ENCODE measurements around the gene STK10. TPM values are rescaled to one million over a fixed set of nuclear protein-coding genes. Genes with fewer than 3 reads are reported as not detected.

The STK10 gene
- total RNA-seq, 4 donors from 2014 or later: 5.4 to 18.3 (median 5.7) TPM

DNA sequence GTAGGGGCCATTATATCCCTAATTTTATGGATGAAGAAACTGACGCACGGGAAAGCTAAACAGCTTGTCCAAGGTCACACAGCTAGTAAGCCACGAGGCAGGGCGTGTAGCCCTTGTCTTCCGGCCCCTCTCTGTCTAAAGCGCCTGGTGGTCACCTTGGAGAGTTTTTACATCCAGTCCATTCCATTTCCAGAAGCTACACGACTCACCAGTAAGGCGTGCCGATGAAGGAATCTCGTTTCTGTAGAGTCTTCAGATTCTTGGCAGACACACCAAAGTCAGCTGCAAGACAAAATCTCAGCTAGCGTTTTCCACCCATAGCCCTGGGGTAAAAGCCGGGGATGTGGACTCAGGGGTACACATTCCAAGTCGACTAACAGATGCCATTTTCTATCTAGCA lies 80.5 kb downstream of the STK10 start:
- H3K27ac ChIP-seq: no peak overlapping the region
- H3K9me3 ChIP-seq: no peaks in the 10 kb centered on the region
- intact Hi-C loops (cut with DNase I; ENCODE audit: low total_unique reads) (loop anchor here (1.0 kb wide), 2 partner anchors 81 to 186 kb away; partner anchors contain the start of gene STK10), in situ Hi-C loops (cut with MboI; ENCODE audit: low sequenced_read_pairs in 4 of 4) (loop anchor here in 2 of 4 donors (10.0 kb wide), 2 partner anchors 87 to 187 kb away; partner anchors contain the start of gene EFCAB9 (in 1 of the 2))
- H3K36me3 ChIP-seq: no peaks in the 10 kb centered on the region
- no peak for ATAC-seq
- H3K4me1 ChIP-seq: peaks cover 31 to 34% of the 10 kb centered on the region in 2 donors
- H3K27me3 ChIP-seq: no peaks in the 10 kb centered on the region
- DNase-seq: no peak
- peak overlapping the region in 3 of 4 donors; percentile 29 to 43 (median 32) for H3K4me3 ChIP-seq
- TF ChIP-seq POLR2A (IDR thresholded peaks at IDR 0.05): no peak
- TF ChIP-seq, protein P1, sequence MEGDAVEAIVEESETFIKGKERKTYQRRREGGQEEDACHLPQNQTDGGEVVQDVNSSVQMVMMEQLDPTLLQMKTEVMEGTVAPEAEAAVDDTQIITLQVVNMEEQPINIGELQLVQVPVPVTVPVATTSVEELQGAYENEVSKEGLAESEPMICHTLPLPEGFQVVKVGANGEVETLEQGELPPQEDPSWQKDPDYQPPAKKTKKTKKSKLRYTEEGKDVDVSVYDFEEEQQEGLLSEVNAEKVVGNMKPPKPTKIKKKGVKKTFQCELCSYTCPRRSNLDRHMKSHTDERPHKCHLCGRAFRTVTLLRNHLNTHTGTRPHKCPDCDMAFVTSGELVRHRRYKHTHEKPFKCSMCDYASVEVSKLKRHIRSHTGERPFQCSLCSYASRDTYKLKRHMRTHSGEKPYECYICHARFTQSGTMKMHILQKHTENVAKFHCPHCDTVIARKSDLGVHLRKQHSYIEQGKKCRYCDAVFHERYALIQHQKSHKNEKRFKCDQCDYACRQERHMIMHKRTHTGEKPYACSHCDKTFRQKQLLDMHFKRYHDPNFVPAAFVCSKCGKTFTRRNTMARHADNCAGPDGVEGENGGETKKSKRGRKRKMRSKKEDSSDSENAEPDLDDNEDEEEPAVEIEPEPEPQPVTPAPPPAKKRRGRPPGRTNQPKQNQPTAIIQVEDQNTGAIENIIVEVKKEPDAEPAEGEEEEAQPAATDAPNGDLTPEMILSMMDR (IDR thresholded peaks at IDR 0.05 in 4 of 5, conservative IDR thresholded peaks at IDR 0.05 in 1 of 5): no peak

DNA sequence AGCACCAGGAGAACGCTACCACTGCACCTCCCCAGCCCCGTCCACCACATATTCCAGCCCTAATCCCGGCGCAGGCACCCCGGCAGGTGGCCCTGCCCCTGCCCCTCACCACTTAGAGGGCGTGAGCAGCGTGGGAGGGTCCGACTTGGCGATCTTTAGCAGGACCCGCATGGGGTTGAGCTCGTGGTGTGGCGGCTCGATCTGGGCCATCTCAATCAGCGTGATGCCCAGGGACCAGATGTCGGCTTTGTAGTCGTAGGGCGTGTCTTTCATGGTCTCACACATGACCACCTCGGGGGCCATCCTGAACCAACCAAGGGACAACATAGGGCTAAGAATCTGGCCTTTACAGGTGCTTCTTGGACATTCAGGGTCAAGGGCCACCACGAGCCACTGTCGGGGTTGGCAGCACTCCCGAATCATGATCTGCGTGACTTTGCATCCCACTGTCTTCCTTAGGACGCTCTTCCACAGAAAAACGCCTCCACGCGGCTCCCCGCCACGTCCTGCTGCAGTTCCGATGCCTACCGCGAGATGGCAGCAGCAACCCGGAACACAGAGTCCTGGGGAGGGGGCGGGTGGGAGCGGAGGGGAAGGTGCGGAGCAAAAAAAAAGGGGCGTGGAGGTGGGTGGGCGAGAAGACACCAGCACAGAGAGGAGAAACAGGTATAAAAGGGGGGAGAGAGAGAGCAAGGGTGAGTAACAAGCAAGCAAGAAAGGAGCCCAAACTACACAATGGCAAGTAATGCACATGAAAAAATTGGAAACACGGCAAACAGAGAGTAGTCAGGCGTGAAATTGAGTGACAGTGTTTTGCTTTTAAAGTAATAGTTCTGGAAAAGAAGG lies 81.3 kb downstream of the STK10 start:
- in situ Hi-C loops (cut with MboI; ENCODE audit: low sequenced_read_pairs in 4 of 4): loop anchor here in 2 of 4 donors (10.0 kb wide), 2 partner anchors 88 to 188 kb away; partner anchors contain the start of gene EFCAB9 (in 1 of the 2)
- no peak for DNase-seq
- no peak overlapping the region for H3K27ac ChIP-seq
- no peaks in the 10 kb centered on the region for H3K9me3 ChIP-seq
- H3K4me3 ChIP-seq: peak overlapping the region; percentile 29 to 43 (median 31)
- peaks cover 27 to 32% of the 10 kb centered on the region in 2 donors for H3K4me1 ChIP-seq
- no peaks in the 10 kb centered on the region for H3K36me3 ChIP-seq
- peak; percentile 52 to 53 for ATAC-seq
- no peaks in the 10 kb centered on the region for H3K27me3 ChIP-seq
- TF ChIP-seq, protein P1 (IDR thresholded peaks at IDR 0.05 in 4 of 5, conservative IDR thresholded peaks at IDR 0.05 in 1 of 5): peak; percentile 60 to 98 (median 87)
- TF ChIP-seq POLR2A (IDR thresholded peaks at IDR 0.05): no peak
- intact Hi-C loops (cut with DNase I; ENCODE audit: low total_unique reads): loop anchor here (1.0 kb wide), 2 partner anchors 82 to 187 kb away; partner anchors contain the start of gene STK10

GRCh38 chr5:172105811-172106210 lies 82.2 kb downstream of the STK10 start:
- no peaks in the 10 kb centered on the region for H3K36me3 ChIP-seq
- H3K27me3 ChIP-seq: no peaks in the 10 kb centered on the region
- DNase-seq: no peak
- no peaks in the 10 kb centered on the region for H3K9me3 ChIP-seq
- TF ChIP-seq, protein P1 (IDR thresholded peaks at IDR 0.05 in 4 of 5, conservative IDR thresholded peaks at IDR 0.05 in 1 of 5): no peak
- no peak for TF ChIP-seq POLR2A (IDR thresholded peaks at IDR 0.05)
- ATAC-seq: no peak
- H3K4me3 ChIP-seq: no peak overlapping the region
- H3K4me1 ChIP-seq: peaks cover 18 to 22% of the 10 kb centered on the region in 2 donors
- intact Hi-C loops (cut with DNase I; ENCODE audit: low total_unique reads): no loop called here
- in situ Hi-C loops (cut with MboI; ENCODE audit: low sequenced_read_pairs in 4 of 4): loop anchor here in 2 of 4 donors (10.0 kb wide), 2 partner anchors 89 to 189 kb away; partner anchors contain the start of gene EFCAB9 (in 1 of the 2)
- no peak overlapping the region for H3K27ac ChIP-seq

DNA sequence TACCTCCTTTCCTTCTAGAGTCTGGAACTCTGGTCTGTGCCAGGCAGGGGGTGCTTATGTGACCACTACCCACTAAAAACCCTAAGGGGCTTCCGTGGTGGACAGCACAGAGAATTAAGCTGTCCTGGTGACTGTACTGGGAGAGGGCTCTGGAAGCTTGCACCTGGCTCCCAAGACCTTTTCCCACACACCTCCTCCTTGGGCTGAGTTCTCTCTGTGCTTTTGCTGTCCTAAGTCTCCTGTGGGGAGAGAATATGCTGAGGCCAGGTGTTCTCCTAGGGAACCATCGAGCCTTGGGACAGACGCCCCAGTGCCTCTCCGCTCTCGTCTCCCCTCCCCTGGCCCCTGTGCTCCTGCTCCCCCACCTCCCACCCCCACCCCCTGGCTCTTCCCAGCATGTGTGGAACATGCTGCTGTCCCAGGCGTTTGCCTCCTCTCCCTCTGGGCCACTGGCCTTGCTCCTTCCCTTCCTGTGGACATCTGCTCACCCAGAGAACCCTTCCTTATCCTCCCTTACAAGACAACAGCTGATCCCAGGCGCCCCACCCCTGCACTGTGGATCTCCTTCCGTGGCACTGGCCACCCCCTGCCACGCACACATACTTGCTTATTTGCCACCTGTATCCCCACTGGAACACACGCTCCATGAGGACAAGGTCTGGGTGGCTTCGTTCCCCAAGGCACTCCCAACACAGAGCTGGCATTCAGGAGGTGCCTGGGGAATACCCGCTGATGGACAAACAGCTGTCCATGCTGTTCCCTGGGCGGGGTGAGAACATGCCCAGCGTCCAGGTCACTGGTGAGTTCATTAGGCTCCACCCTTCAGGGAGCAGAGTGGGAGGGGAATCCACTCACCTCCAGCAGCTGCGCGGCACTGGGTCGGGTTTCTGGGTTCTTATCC lies 83.0 kb downstream of the STK10 start:
- Histone ChIP-seq H3K4me1 (peaks cover 11 to 19% of the 10 kb centered on the region in 2 donors), H3K4me3 (no peak overlapping the region), H3K36me3 (no peaks in the 10 kb centered on the region), H3K27ac (peak overlapping the region in 1 of 4 donors; percentile 33), H3K9me3 (no peaks in the 10 kb centered on the region), H3K27me3 (no peaks in the 10 kb centered on the region)
- ATAC-seq (no peak), DNase-seq (no peak)
- intact Hi-C loops (cut with DNase I; ENCODE audit: low total_unique reads): no loop called here
- in situ Hi-C loops (cut with MboI; ENCODE audit: low sequenced_read_pairs in 4 of 4): loop anchor here in 2 of 4 donors (10.0 kb wide), 2 partner anchors 90 to 190 kb away; partner anchors contain the start of gene EFCAB9 (in 1 of the 2)
- TF ChIP-seq POLR2A (IDR thresholded peaks at IDR 0.05): no peak
- TF ChIP-seq, protein P1 (IDR thresholded peaks at IDR 0.05 in 4 of 5, conservative IDR thresholded peaks at IDR 0.05 in 1 of 5): no peak
